Posterior vena cava (tissue), 2 donors: Measurements from ENCODE around the gene CCP110. TPM values are rescaled to one million over a fixed set of nuclear protein-coding genes. Genes with fewer than 3 reads are reported as not detected.

Experiments used
- DNase-seq: peaks from one replicate; pipeline ENCODE4 v3.0.0-alpha.2; 2020; ENCODE audit warnings: low spot score
- intact Hi-C, 2 donors: fragments of 100-400 bp; cut with DNase I; formaldehyde crosslinking; loops; one replicate each; pipeline versions ENCODE4 v1.14.1 to v1.14.2; 2022 to 2023
- total RNA-seq, 2 donors: library from RNA; stranded (reverse); fragmentation: NEBNext Ultra II Directional; extraction: Animal tissue kit (Norgen Biotek cat#: 25700); gene quantifications; one replicate each; pipeline ENCODE4 v1.2.1, GENCODE V29; 2021
- donor health status: DM: yes; HTN: yes; CAD: no.
- donor health status: DM: yes; HTN: yes; CAD: no.

The CCP110 gene
- total RNA-seq, 2 donors from 2014 or later: 16.1 to 19.2 TPM

DNA sequence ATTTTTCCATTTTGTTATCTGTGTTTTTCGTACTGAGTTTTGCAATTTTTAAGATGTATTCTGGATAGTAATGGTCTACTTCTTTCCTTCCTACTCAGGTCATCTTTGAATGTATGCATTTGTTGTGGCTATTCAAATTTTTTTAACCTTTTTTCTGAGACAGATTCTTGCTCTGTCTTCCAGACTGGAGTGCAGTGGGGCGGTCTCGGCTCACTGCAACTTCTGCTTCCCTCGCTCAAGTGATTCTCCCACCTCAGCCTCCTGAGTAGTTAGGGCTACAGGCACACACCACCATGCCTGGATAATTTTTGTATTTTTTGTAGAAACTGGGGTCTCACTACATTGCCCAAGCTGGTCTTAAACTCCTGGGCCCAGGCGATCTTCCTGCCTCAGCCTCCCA is 65.4 kb downstream of the CCP110 start:
- intact Hi-C loops: no loop called here
- DNase-seq: no peak

DNA sequence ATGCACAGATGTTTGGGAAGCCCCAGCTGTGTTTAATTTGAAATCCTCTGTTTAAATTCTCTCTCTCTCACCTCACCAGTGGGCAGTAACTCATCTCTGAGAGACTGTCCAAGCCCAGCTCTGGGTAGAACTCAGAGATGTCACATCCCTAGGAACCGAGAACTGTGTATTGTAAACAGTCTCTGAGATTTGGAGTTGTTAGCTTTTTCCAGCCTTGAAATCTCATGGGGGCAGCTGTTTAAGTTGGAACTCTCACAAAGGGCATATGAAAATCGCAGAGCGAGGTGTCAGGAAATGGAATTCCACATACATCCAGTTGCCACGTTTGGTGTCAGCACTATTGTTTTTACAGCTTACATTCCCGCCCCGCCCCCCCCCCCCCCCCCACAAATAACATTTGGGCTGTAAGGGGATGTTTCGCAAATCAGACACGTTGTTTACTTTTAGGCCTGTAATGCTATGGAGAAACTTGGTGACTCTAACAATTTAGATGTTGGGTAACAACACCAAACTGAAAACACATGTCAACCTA is 66.1 kb downstream of the CCP110 start:
- intact Hi-C loops: loop anchor here in 1 of 2 donors (10.0 kb wide), 1 partner anchor 295 kb away; the partner anchor contains the start of gene GPRC5B
- no peak for DNase-seq

DNA sequence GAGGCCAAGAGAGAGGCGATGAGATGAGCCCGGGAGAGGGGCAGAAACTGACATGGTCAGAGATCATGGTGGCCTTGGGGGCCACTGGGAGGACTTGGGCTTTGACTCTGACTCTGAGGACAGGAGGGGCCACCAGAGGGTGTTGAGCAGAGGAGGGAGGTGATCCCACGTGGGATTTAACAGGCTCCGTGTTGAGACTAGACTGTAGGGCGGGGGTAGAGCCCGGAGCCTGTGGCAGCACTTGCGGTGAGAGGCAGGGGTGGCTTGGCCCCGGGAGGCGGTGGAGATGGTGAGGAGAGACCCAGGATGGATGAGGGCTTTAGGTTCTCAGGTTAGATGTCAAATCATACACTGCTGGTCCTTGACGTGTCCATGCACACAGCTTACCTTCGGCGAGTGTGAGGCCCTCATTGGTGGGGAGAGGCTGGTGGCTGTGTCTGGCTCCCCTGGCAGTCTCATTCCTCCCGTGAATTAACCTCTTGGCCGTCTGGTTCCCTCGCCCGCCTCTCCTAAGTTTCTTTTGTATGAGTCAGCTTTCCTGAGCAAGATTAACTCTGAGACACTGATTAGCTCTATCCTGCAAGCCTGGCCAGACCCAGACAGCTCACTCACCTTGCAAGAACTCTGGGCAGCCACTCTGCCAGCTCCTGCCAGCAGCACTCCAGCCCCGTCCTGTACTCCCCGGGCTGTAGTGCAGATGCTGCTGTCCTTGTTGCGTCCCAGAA is 71.5 kb downstream of the CCP110 start:
- intact Hi-C loops: loop anchor here in 1 of 2 donors (10.0 kb wide), 1 partner anchor 290 kb away; the partner anchor contains the start of gene GPRC5B
- DNase-seq: no peak

DNA sequence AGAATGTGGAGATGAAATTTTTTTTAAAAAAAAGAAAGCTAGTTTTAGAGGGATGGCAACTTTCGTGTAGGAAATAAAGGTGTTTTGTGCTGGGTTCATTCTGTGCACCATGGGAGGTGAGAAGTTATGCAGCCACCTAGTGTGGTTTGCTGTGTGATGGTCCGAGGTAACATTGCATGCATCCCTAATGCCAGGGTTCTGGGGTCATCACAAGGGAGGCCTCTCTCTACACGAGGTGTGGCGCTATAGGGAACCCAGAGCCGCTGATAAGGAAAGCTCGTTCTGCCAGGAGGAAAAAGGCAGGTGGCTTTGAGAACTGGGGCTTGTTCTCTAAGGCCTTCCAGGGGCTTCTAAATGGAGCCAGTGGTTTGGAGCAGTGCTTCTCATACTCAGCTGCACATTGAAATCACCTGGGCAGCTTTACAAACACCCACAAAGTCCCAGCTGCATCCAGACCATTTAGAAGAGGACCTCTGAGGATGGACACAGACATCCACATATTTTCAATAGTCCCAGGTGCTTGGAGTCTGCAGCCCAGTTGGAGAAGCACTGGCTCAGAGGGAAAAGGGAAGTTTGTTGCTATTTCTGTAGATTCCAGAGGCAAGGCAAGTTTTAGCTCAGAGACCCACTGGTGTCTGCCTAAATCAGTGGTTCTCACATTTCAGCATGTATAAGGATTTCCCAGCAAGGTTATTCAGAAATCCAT is 75.2 kb downstream of the CCP110 start:
- intact Hi-C loops: loop anchor here in 1 of 2 donors (10.0 kb wide), 1 partner anchor 286 kb away; the partner anchor contains the start of gene GPRC5B
- no peak for DNase-seq

DNA sequence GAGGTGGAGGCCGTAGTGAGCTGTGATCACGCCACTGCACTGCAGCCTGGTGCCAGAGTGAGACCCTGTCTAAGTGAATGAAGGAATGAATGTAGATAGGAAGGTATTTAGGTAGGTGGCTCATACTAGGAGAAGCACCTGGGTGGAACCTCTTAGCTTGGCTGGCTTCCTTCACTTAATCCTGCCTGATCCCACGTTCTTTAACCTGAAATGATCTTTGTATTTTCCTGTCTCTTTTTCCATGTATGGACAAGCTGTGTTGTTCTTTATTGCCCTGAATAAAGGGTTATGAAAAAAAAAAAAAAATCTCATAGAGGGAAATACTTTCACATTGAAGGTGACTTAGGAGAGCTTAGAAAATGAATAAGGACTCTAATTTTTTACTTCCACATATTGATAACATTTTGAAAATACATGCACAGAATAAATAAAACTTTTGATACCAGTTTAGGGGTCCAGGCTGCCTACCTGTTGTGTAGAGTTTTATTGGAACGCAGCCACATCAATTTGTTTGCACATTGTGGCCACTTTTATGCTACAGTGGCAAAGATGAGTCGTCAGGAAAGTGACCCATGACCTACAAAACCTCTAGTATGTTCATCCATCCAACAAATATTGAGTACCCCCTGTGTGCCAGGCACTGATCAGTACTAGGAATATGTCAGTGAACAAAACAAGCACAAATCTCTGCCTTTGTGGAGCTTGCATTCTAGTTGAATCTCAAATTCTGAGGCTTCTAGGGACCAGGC is 76.4 kb downstream of the CCP110 start:
- no peak for DNase-seq
- intact Hi-C loops: loop anchor here (2.0 to 10.0 kb wide), 2 partner anchors 285 to 287 kb away; partner anchors contain the start of gene GPRC5B (in 1 of the 2)

DNA sequence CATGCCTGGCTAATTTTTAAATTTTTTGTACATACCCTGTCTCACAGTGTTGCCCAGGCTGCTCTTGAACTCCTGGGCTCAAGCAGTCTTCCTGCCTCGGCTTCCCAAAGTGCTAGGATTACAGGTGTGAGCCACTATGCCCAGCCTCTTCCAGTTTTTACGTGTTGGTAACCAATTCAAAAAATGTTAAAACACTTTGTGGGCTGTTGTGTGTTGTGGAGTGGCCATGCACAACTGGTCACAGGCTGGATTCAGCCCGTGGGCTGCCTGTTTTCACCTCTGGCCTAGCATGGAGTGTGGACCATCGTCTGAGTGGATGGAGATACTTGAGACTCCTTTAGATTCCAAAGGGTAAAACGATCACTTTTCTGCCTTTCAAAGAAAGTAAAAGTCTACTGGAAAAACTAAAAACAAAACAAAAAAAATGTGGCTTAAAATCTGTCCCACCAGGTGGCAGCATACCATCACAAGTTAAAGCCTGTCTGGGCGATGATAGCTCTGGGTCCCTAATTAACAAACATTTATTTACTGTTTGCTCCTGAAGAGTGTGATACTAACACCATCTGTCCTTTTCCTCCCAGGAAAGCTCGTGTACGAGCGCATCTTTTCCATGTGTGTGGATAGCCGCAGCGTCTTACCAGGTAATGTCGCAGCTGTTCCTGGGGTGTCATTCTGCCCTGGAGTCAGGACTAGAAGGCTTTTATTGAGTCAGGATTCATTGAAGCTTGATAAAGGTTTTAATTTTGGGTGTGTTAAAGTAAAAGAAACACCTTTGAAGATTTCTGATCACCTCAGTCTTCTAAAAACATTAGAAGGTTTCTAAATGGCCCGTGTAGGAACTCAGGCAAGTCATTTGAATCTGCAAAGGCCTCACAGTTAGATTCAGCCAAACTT is 77.6 kb downstream of the CCP110 start:
- intact Hi-C loops: loop anchor here in 1 of 2 donors (2.0 kb wide), 1 partner anchor 285 kb away; no protein-coding TSS in a partner anchor
- no peak for DNase-seq

Other genes with a start within 250 kb of the CCP110 start
- gene CLEC19A, start 238.2 kb upstream of the CCP110 start, total RNA-seq: not detected
- gene TMC5, start 106.1 kb upstream of the CCP110 start, total RNA-seq: 1 to 10 TPM; 1.1 to 3.4 TPM
- gene GDE1, start 1.8 kb upstream of the CCP110 start, total RNA-seq: 10 to 100 TPM; 47.0 to 53.5 TPM
- 10 to 100 TPM; 51.1 to 53.1 TPM for gene VPS35L, start 31.8 kb downstream of the CCP110 start, total RNA-seq
- gene KNOP1, start 194.3 kb downstream of the CCP110 start, total RNA-seq: 10 to 100 TPM in 1 of 2 donors, 1 to 10 TPM in 1; 9.5 to 11.0 TPM
- 1 to 10 TPM; 7.9 to 9.5 TPM for gene IQCK, start 194.3 kb downstream of the CCP110 start, total RNA-seq